GM23338 (cell line): Measurements from ENCODE around the gene SCN4A. TPM values are rescaled to one million over a fixed set of nuclear protein-coding genes. Genes with fewer than 3 reads are reported as not detected.
"Not testable (repeated sequence)": the region's sequence is repeated elsewhere in the genome, so short reads cannot be mapped to it uniquely, and the experiment has no call there.

Source experiments
- ATAC-seq: fragments of 200-7000 bp; cut with Tn5 transposase; 3 replicates; pipeline ENCODE4 v1.9.1; 2020
- DNase-seq: peaks from one replicate; pipeline ENCODE4 v3.0.0-alpha.2; 2015; ENCODE audit warnings: low spot score
- H2AFZ ChIP-seq: fragments of 200-600 bp; sonication (generic); 2 replicates; pipeline ENCODE4 v1.8.0; 2016; ENCODE audit warnings: antibody characterized with exemption, mild to moderate bottlenecking, moderate library complexity
- H3F3A ChIP-seq: fragments of 200-600 bp; sonication (generic); replicated peaks from 2 replicates; pipeline ENCODE4 v1.8.0; 2017; ENCODE audit warnings: antibody characterized with exemption, mixed run types, low read depth
- H3K27ac ChIP-seq: fragments of 200-600 bp; sonication (generic); 2 replicates; pipeline ENCODE4 v1.6.1; 2016; ENCODE audit warnings: low read depth
- H3K27me3 ChIP-seq: fragments of 200-600 bp; sonication (generic); 2 replicates; pipeline ENCODE4 v1.8.0; 2016; ENCODE audit warnings: mild to moderate bottlenecking, mixed run types, moderate library complexity; ENCODE audit not compliant: insufficient read depth
- H3K36me3 ChIP-seq: fragments of 200-600 bp; sonication (generic); 2 replicates; pipeline ENCODE4 v1.8.0; 2016; ENCODE audit warnings: mild to moderate bottlenecking; ENCODE audit not compliant: insufficient read depth
- H3K4me1 ChIP-seq: fragments of 200-600 bp; sonication (generic); 2 replicates; pipeline ENCODE4 v1.8.0; 2016; ENCODE audit warnings: mild to moderate bottlenecking, moderate library complexity; ENCODE audit not compliant: insufficient read depth
- H3K4me2 ChIP-seq: fragments of 200-600 bp; sonication (generic); 2 replicates; pipeline ENCODE4 v1.7.1; 2017; ENCODE audit warnings: mixed run types
- H3K4me3 ChIP-seq: fragments of 200-600 bp; sonication (generic); 2 replicates; pipeline ENCODE4 v1.6.1; 2016; ENCODE audit warnings: mixed run types
- H3K79me2 ChIP-seq: fragments of 200-600 bp; sonication (generic); replicated peaks from 2 replicates; pipeline ENCODE4 v1.8.0; 2017; ENCODE audit warnings: mild to moderate bottlenecking; ENCODE audit not compliant: insufficient read depth
- H3K9me2 ChIP-seq: fragments of 200-600 bp; sonication (generic); 2 replicates; pipeline ENCODE4 v1.8.0; 2017; ENCODE audit not compliant: insufficient read depth
- H4K20me1 ChIP-seq: fragments of 200-600 bp; sonication (generic); replicated peaks from 2 replicates; pipeline ENCODE4 v1.8.0; 2017; ENCODE audit warnings: mild to moderate bottlenecking; ENCODE audit not compliant: insufficient read depth
- H3K27ac Mint-ChIP-seq: 2 replicates; pipeline ENCODE4 v1.8.0; 2020; ENCODE audit warnings: inconsistent platforms, mild to moderate bottlenecking, moderate library complexity, mixed read lengths
- H3K27me3 Mint-ChIP-seq: 3 replicates; pipeline ENCODE4 v1.8.0; 2022; ENCODE audit warnings: low read depth, mild to moderate bottlenecking, moderate library complexity, mixed read lengths, inconsistent platforms; ENCODE audit not compliant: insufficient read depth, poor library complexity
- H3K36me3 Mint-ChIP-seq: 3 replicates; pipeline ENCODE4 v1.8.0; 2021; ENCODE audit warnings: low read depth, mild to moderate bottlenecking, inconsistent platforms, moderate library complexity, mixed read lengths
- H3K4me1 Mint-ChIP-seq: 3 replicates; pipeline ENCODE4 v1.8.0; 2020; ENCODE audit warnings: mild to moderate bottlenecking, inconsistent platforms, mixed read lengths
- H3K4me3 Mint-ChIP-seq: 3 replicates; pipeline ENCODE4 v1.8.0; 2021; ENCODE audit warnings: moderate library complexity, mild to moderate bottlenecking, inconsistent platforms, mixed read lengths
- H3K9me3 Mint-ChIP-seq: 3 replicates; pipeline ENCODE4 v1.8.0; 2020; ENCODE audit warnings: moderate library complexity, mild to moderate bottlenecking, inconsistent platforms, mixed read lengths
- CREB1 ChIP-seq: fragments of 250-450 bp; sonication (Bioruptor Pico); IDR thresholded peaks from 2 replicates; pipeline ENCODE4 v1.5.0; 2020; ENCODE audit warnings: low read depth, mild to moderate bottlenecking, moderate library complexity
- CTCF ChIP-seq, 2 experiments: fragments of 200-600 bp in 1 of 2; sonication (generic) in 1 of 2; conservative IDR thresholded peaks; 2 replicates each; pipeline versions ENCODE4 v1.5.1 to v1.6.1; 2016 to 2017; ENCODE audit warnings: antibody characterized with exemption in 2 of 2, low read depth in 2 of 2, mild to moderate bottlenecking in 2 of 2, moderate library complexity in 1 of 2
- EZH2 ChIP-seq: fragments of 200-600 bp; sonication (generic); IDR thresholded peaks from one replicate; pipeline ENCODE4 v1.8.0; 2017; ENCODE audit warnings: antibody characterized with exemption, mild to moderate bottlenecking, low read depth; ENCODE audit not compliant: unreplicated experiment
- JUNB ChIP-seq: IDR thresholded peaks from one replicate; pipeline ENCODE4 v1.6.1; 2016; ENCODE audit warnings: antibody characterized with exemption; ENCODE audit not compliant: unreplicated experiment
- NANOG ChIP-seq: IDR thresholded peaks from 2 replicates; pipeline ENCODE4 v1.6.1; 2016; ENCODE audit warnings: antibody characterized with exemption, borderline replicate concordance
- POLR2AphosphoS5 ChIP-seq: IDR thresholded peaks from 2 replicates; pipeline ENCODE4 v1.6.1; 2016; ENCODE audit warnings: antibody characterized with exemption, low read depth
- STAT1 ChIP-seq: IDR thresholded peaks from one replicate; pipeline ENCODE4 v1.6.1; 2016; ENCODE audit warnings: antibody characterized with exemption; ENCODE audit not compliant: unreplicated experiment
- ZNF331 ChIP-seq: fragments of 250-450 bp; sonication (Bioruptor Pico); IDR thresholded peaks from 2 replicates; pipeline ENCODE4 v1.5.0; 2020; ENCODE audit warnings: low read depth, mild to moderate bottlenecking, moderate library complexity
- ZNF462 ChIP-seq: fragments of 250-450 bp; sonication (Bioruptor Pico); IDR thresholded peaks from 2 replicates; pipeline ENCODE4 v1.5.0; 2020; ENCODE audit warnings: mild to moderate bottlenecking, moderate library complexity
- polyA plus RNA-seq: library from polyadenylated mRNA; unstranded; fragments of >200 nt; fragmentation: Nextera tagmentation; extraction: Ambion mirVana; gene quantifications from 2 replicates; pipeline ENCODE4 v1.2.1, GENCODE V29; 2016
- total RNA-seq: library from RNA; depleted of rRNA; stranded (reverse); fragments of >200 nt; shearing (Covaris generic); gene quantifications from 2 replicates; pipeline ENCODE4 v1.2.3, GENCODE V29; 2014
- TF ChIP-seq, protein P1 (sequence below): IDR thresholded peaks from 2 replicates; pipeline ENCODE4 v1.6.1; 2016; ENCODE audit warnings: antibody characterized with exemption

Gene SCN4A
- total and polyA plus RNA-seq, 2 experiments from 2014 or later, result 2.3 to 7.9 TPM

GRCh38 chr17:63917206-63917605 is 55.5 kb downstream of the SCN4A start:
- H3K36me3 Mint-ChIP-seq, H3K4me2 ChIP-seq, H4K20me1 ChIP-seq, H2AFZ ChIP-seq, H3K4me1 ChIP-seq, H3K4me3 Mint-ChIP-seq, H3F3A ChIP-seq, H3K9me2 ChIP-seq, H3K27ac Mint-ChIP-seq, DNase-seq, H3K36me3 ChIP-seq, ATAC-seq, H3K27me3 ChIP-seq, H3K79me2 ChIP-seq, H3K9me3 Mint-ChIP-seq, H3K27ac ChIP-seq, H3K4me3 ChIP-seq: not testable (repeated sequence)
- Mint-ChIP-seq H3K4me1 (peaks cover 22% of the 10 kb centered on the region), H3K27me3 (peaks cover 24% of the 10 kb centered on the region)

- no peak overlapping the region for H3K4me3 Mint-ChIP-seq
- Histone ChIP-seq H3K79me2 (no peaks in the 10 kb centered on the region), H2AFZ (no peak overlapping the region), H4K20me1 (no peaks in the 10 kb centered on the region), H3K36me3 (no peaks in the 10 kb centered on the region), H3K4me1 (0 out of 2 replicates have a peak, but pooled peaks cover 4% of the 10 kb centered on the region), H3K4me2 (no peak overlapping the region), H3K9me2 (no peaks in the 10 kb centered on the region), H3K27ac (no peak overlapping the region), H3F3A (no peaks in the 10 kb centered on the region), H3K4me3 (no peak overlapping the region), H3K27me3 (no peaks in the 10 kb centered on the region)
- no peaks in the 10 kb centered on the region for H3K36me3 Mint-ChIP-seq
- H3K27me3 Mint-ChIP-seq, result peaks cover 25% of the 10 kb centered on the region
- H3K9me3 Mint-ChIP-seq, result no peaks in the 10 kb centered on the region
- ATAC-seq (no peak), DNase-seq (no peak)
- peaks cover 25% of the 10 kb centered on the region for H3K4me1 Mint-ChIP-seq
- no peak for TF ChIP-seq ZNF462
- TF ChIP-seq, protein P1, sequence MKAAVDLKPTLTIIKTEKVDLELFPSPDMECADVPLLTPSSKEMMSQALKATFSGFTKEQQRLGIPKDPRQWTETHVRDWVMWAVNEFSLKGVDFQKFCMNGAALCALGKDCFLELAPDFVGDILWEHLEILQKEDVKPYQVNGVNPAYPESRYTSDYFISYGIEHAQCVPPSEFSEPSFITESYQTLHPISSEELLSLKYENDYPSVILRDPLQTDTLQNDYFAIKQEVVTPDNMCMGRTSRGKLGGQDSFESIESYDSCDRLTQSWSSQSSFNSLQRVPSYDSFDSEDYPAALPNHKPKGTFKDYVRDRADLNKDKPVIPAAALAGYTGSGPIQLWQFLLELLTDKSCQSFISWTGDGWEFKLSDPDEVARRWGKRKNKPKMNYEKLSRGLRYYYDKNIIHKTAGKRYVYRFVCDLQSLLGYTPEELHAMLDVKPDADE, result no peak
- no peak for TF ChIP-seq CTCF (conservative IDR thresholded peaks at IDR 0.05; ENCODE audit: low read depth in 2 of 2)
- no peak for TF ChIP-seq JUNB
- no peak for TF ChIP-seq NANOG
- TF ChIP-seq CREB1 (CRISPR knock-in tag), result no peak
- TF ChIP-seq EZH2, result no peak
- no peak for TF ChIP-seq STAT1
- TF ChIP-seq ZNF331, result no peak
- no peak for TF ChIP-seq POLR2AphosphoS5
- no peak overlapping the region for H3K27ac Mint-ChIP-seq
Measured at GRCh38 chr17:63916566-63917185, 56.0 kb downstream of the SCN4A start.
